ENCODE results near the gene CDH18.

DNA sequence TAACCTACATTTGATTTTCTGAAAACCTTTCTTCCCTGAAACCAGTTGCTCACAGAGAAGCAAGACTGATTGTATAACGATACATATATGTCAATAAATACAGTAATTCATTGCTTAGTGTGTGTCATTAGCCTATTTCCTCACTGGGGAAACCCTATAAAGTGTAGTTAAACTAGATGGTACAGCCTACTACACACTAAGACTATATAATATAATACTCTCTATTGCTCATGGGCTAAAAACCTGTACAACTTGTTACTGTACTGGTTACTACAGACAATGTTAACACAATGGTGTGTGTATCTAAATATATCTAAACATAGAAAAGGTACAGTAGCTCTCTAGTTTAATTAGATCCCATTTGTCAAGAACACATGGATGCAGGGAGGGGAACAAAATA is 181.2 kb downstream of the CDH18 start:
- TF ChIP-seq, protein P1, sequence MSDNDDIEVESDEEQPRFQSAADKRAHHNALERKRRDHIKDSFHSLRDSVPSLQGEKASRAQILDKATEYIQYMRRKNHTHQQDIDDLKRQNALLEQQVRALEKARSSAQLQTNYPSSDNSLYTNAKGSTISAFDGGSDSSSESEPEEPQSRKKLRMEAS (IDR thresholded peaks at IDR 0.05), result no peak
- TF ChIP-seq BHLHE40 (IDR thresholded peaks at IDR 0.05; ENCODE audit: low read length) (no peak), TGIF2 (CRISPR knock-in tag; IDR thresholded peaks at IDR 0.05) (no peak), HHEX (CRISPR knock-in tag; IDR thresholded peaks at IDR 0.05) (no peak)
- TF ChIP-seq, protein P2, sequence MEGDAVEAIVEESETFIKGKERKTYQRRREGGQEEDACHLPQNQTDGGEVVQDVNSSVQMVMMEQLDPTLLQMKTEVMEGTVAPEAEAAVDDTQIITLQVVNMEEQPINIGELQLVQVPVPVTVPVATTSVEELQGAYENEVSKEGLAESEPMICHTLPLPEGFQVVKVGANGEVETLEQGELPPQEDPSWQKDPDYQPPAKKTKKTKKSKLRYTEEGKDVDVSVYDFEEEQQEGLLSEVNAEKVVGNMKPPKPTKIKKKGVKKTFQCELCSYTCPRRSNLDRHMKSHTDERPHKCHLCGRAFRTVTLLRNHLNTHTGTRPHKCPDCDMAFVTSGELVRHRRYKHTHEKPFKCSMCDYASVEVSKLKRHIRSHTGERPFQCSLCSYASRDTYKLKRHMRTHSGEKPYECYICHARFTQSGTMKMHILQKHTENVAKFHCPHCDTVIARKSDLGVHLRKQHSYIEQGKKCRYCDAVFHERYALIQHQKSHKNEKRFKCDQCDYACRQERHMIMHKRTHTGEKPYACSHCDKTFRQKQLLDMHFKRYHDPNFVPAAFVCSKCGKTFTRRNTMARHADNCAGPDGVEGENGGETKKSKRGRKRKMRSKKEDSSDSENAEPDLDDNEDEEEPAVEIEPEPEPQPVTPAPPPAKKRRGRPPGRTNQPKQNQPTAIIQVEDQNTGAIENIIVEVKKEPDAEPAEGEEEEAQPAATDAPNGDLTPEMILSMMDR (CRISPR knock-in tag; IDR thresholded peaks at IDR 0.05), result no peak
- TF ChIP-seq, protein P3, sequence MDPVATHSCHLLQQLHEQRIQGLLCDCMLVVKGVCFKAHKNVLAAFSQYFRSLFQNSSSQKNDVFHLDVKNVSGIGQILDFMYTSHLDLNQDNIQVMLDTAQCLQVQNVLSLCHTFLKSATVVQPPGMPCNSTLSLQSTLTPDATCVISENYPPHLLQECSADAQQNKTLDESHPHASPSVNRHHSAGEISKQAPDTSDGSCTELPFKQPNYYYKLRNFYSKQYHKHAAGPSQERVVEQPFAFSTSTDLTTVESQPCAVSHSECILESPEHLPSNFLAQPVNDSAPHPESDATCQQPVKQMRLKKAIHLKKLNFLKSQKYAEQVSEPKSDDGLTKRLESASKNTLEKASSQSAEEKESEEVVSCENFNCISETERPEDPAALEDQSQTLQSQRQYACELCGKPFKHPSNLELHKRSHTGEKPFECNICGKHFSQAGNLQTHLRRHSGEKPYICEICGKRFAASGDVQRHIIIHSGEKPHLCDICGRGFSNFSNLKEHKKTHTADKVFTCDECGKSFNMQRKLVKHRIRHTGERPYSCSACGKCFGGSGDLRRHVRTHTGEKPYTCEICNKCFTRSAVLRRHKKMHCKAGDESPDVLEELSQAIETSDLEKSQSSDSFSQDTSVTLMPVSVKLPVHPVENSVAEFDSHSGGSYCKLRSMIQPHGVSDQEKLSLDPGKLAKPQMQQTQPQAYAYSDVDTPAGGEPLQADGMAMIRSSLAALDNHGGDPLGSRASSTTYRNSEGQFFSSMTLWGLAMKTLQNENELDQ (CRISPR knock-in tag; IDR thresholded peaks at IDR 0.05; ENCODE audit: borderline replicate concordance), result no peak
